H9 (cell line): Measurements from ENCODE around the gene TREM1. TPM values are rescaled to one million over a fixed set of nuclear protein-coding genes. Genes with fewer than 3 reads are reported as not detected.

Source experiments
- DNase-seq: peaks from one replicate; pipeline ENCODE4 v3.0.0-alpha.2; 2017
- H2AFZ ChIP-seq: one replicate; pipeline ENCODE4 v1.6.1; 2013; ENCODE audit warnings: mild to moderate bottlenecking, low read length, control low read depth, moderate library complexity
- H2AK5ac ChIP-seq: 2 replicates; pipeline ENCODE4 v1.6.1; 2013; ENCODE audit warnings: low read length, control low read depth, mixed read lengths; ENCODE audit not compliant: insufficient read length
- H2BK120ac ChIP-seq: one replicate; pipeline ENCODE4 v1.6.1; 2013; ENCODE audit warnings: low read depth, mild to moderate bottlenecking, low read length, control low read depth, inconsistent platforms; ENCODE audit not compliant: poor library complexity, severe bottlenecking
- H2BK12ac ChIP-seq: 2 replicates; pipeline ENCODE4 v1.6.1; 2013; ENCODE audit warnings: low read length, control low read depth, mixed read lengths, low read depth; ENCODE audit not compliant: insufficient read length
- H2BK15ac ChIP-seq: 2 replicates; pipeline ENCODE4 v1.6.1; 2013; ENCODE audit warnings: low read depth, low read length, control low read depth
- H2BK20ac ChIP-seq: one replicate; pipeline ENCODE4 v1.6.1; 2013; ENCODE audit warnings: low read depth, mild to moderate bottlenecking, low read length, control low read depth, inconsistent platforms; ENCODE audit not compliant: poor library complexity, severe bottlenecking
- H2BK5ac ChIP-seq: 2 replicates; pipeline ENCODE4 v1.6.1; 2013; ENCODE audit warnings: low read length, control low read depth, mixed read lengths; ENCODE audit not compliant: insufficient read length
- H3K14ac ChIP-seq: 2 replicates; pipeline ENCODE4 v1.6.1; 2013; ENCODE audit warnings: low read length, control low read depth; ENCODE audit not compliant: insufficient read depth
- H3K18ac ChIP-seq: 2 replicates; pipeline ENCODE4 v1.6.1; 2013; ENCODE audit warnings: low read depth, mild to moderate bottlenecking, mixed read lengths, low read length, control low read depth; ENCODE audit not compliant: insufficient read length
- H3K23ac ChIP-seq: 2 replicates; pipeline ENCODE4 v1.6.1; 2013; ENCODE audit warnings: low read length, control low read depth, mixed read lengths, low read depth; ENCODE audit not compliant: insufficient read length
- H3K23me2 ChIP-seq: 2 replicates; pipeline ENCODE4 v1.6.1; 2013; ENCODE audit warnings: low read depth, mild to moderate bottlenecking, mixed read lengths, low read length, control low read depth; ENCODE audit not compliant: insufficient read length, poor library complexity, severe bottlenecking
- H3K27ac ChIP-seq: 2 replicates; pipeline ENCODE4 v1.5.1; 2013; ENCODE audit warnings: low read length, control low read depth, mixed read lengths, low read depth; ENCODE audit not compliant: insufficient read length
- H3K27me3 ChIP-seq: 2 replicates; pipeline ENCODE4 v1.6.1; 2013; ENCODE audit warnings: low read length, control low read depth, inconsistent platforms; ENCODE audit not compliant: insufficient read depth
- H3K4ac ChIP-seq: 2 replicates; pipeline ENCODE4 v1.6.1; 2013; ENCODE audit warnings: low read depth, mild to moderate bottlenecking, control low read depth, inconsistent platforms, low read length, moderate library complexity
- H3K4me1 ChIP-seq: 2 replicates; pipeline ENCODE4 v1.6.1; 2013; ENCODE audit warnings: low read length, control low read depth, inconsistent platforms; ENCODE audit not compliant: insufficient read depth
- H3K4me2 ChIP-seq: 2 replicates; pipeline ENCODE4 v1.6.1; 2013; ENCODE audit warnings: low read length, control low read depth, mixed read lengths; ENCODE audit not compliant: insufficient read length, insufficient read depth
- H3K56ac ChIP-seq: 2 replicates; pipeline ENCODE4 v1.6.1; 2013; ENCODE audit warnings: low read depth, mild to moderate bottlenecking, mixed read lengths, low read length, control low read depth; ENCODE audit not compliant: insufficient read length
- H3K79me1 ChIP-seq: 2 replicates; pipeline ENCODE4 v1.6.1; 2013; ENCODE audit warnings: low read depth, mild to moderate bottlenecking, moderate library complexity, low read length, control low read depth, inconsistent platforms; ENCODE audit not compliant: insufficient read depth, poor library complexity, severe bottlenecking
- H3K79me2 ChIP-seq: 2 replicates; pipeline ENCODE4 v1.6.1; 2013; ENCODE audit warnings: low read length, control low read depth, inconsistent platforms; ENCODE audit not compliant: insufficient read depth
- H3K9ac ChIP-seq: 2 replicates; pipeline ENCODE4 v1.6.1; 2013; ENCODE audit warnings: low read length, control low read depth, mixed read lengths; ENCODE audit not compliant: insufficient read length; ENCODE audit errors: extremely low read depth
- H3K9me3 ChIP-seq: one replicate; pipeline ENCODE4 v1.6.1; 2013; ENCODE audit warnings: low read depth, low read length, inconsistent platforms; ENCODE audit not compliant: control insufficient read depth
- H3T11ph ChIP-seq: one replicate; pipeline ENCODE4 v1.6.1; 2013; ENCODE audit warnings: mild to moderate bottlenecking, low read length, control low read depth, inconsistent platforms
- H4K20me1 ChIP-seq: one replicate; pipeline ENCODE4 v1.6.1; 2013; ENCODE audit not compliant: control insufficient read depth, insufficient read length, insufficient read depth
- H4K5ac ChIP-seq: 2 replicates; pipeline ENCODE4 v1.6.1; 2013; ENCODE audit warnings: low read depth, mild to moderate bottlenecking, mixed read lengths, low read length, control low read depth; ENCODE audit not compliant: insufficient read length
- H4K8ac ChIP-seq: replicated peaks from 2 replicates; pipeline ENCODE4 v1.6.1; 2013; ENCODE audit warnings: low read length, control low read depth, mixed read lengths, low read depth; ENCODE audit not compliant: insufficient read length
- H4K91ac ChIP-seq: 2 replicates; pipeline ENCODE4 v1.6.1; 2013; ENCODE audit warnings: low read depth, mild to moderate bottlenecking, moderate library complexity, mixed read lengths, low read length, control low read depth; ENCODE audit not compliant: insufficient read length
- H3K27ac Mint-ChIP-seq, 3 experiments: 2 replicates in 2 of 3; 3 replicates in 1 of 3; pipeline ENCODE4 v1.8.0; 2020 to 2021; ENCODE audit warnings: mixed read lengths in 3 of 3, mild to moderate bottlenecking in 1 of 3, moderate library complexity in 1 of 3
- H3K27me3 Mint-ChIP-seq: 2 replicates; pipeline ENCODE4 v1.8.0; 2021; ENCODE audit warnings: low read depth, mild to moderate bottlenecking, moderate library complexity, mixed read lengths
- H3K36me3 Mint-ChIP-seq, 3 experiments: 2 replicates in 2 of 3; 3 replicates in 1 of 3; pipeline ENCODE4 v1.8.0; 2020 to 2021; ENCODE audit warnings: low read depth in 3 of 3, mixed read lengths in 3 of 3; ENCODE audit not compliant: insufficient read depth in 1 of 3
- H3K4me1 Mint-ChIP-seq, 2 experiments: 2 replicates each; pipeline ENCODE4 v1.8.0; 2020; ENCODE audit warnings: mixed read lengths in 2 of 2
- H3K4me3 Mint-ChIP-seq, 2 experiments: 2 replicates in 1 of 2; 3 replicates in 1 of 2; pipeline ENCODE4 v1.8.0; 2020 to 2021; ENCODE audit warnings: mild to moderate bottlenecking in 2 of 2, mixed read lengths in 2 of 2, moderate library complexity in 1 of 2
- H3K9me3 Mint-ChIP-seq, 2 experiments: 2 replicates in 1 of 2; 3 replicates in 1 of 2; pipeline ENCODE4 v1.8.0; 2020; ENCODE audit warnings: mild to moderate bottlenecking in 2 of 2, mixed read lengths in 2 of 2, moderate library complexity in 1 of 2
- WGBS: extraction: QIAGEN DNeasy Blood & Tissue Kit; methylation state at CpG from one replicate; pipeline ENCODE4 v1.1.7; 2013; ENCODE audit warnings: missing lambda C conversion rate, low lambda C conversion rate, mixed read lengths; ENCODE audit not compliant: insufficient read length; ENCODE audit errors: extremely low coverage; 5-methylcytosine and 5-hydroxymethylcytosine counted together
- total RNA-seq: library from RNA; stranded (reverse); gene quantifications from 2 replicates; pipeline ENCODE4 v1.2.1, GENCODE V29; 2021
- TF ChIP-seq, protein P1 (sequence below): fragments of 200-600 bp; sonication (generic); conservative IDR thresholded peaks from 3 replicates; pipeline ENCODE4 v1.8.0; 2021; ENCODE audit warnings: antibody characterized with exemption, mild to moderate bottlenecking

Gene TREM1
- total RNA-seq, 1 experiment from 2014 or later, result not detected

DNA sequence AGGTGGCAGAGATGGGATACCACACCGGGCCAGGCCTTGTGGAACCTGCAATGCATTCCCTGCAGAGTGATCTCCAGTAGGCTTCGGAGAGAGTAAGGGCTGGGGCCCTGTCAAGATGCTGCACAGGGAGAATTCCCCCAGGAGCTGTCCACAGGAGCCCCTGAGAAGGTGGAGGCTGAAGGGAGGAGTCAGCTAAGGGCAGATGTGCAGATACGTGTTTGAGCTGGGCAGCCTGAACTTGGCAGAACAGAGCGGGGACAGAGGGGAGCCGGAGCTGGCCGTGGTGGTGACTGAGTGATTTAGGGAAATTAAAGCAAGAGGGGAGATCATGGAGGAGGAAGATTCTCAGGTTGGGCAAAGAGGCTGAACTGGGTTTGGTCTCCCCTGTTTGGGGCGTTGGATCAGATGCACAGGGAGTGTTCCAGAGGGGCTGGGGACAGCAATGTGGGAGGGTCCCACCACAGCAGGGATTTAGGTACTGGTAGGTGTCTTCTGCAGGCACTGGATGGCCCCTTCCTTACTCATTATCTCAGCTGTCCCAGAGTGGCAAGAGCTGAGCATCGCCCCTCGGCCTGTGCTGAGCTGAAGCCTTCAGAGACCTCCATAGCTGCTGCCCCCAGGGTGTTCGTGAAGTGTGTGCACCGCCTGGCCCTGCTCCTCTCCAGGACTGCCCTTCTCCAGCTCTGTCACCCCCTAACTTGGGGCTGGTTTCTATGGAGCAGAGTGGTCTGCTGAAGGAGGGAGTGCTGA, 45.1 kb upstream of the TREM1 start:
- TF ChIP-seq, protein P1, sequence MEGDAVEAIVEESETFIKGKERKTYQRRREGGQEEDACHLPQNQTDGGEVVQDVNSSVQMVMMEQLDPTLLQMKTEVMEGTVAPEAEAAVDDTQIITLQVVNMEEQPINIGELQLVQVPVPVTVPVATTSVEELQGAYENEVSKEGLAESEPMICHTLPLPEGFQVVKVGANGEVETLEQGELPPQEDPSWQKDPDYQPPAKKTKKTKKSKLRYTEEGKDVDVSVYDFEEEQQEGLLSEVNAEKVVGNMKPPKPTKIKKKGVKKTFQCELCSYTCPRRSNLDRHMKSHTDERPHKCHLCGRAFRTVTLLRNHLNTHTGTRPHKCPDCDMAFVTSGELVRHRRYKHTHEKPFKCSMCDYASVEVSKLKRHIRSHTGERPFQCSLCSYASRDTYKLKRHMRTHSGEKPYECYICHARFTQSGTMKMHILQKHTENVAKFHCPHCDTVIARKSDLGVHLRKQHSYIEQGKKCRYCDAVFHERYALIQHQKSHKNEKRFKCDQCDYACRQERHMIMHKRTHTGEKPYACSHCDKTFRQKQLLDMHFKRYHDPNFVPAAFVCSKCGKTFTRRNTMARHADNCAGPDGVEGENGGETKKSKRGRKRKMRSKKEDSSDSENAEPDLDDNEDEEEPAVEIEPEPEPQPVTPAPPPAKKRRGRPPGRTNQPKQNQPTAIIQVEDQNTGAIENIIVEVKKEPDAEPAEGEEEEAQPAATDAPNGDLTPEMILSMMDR, result no peak
- H3K23ac ChIP-seq, result no peak overlapping the region

More for the DNA sequence above, 45.1 kb upstream of the TREM1 start:
- no peak overlapping the region; the same call in 1 of the 2 replicates for H3K14ac ChIP-seq
- H4K20me1 ChIP-seq, result no peaks in the 10 kb centered on the region
- H2BK5ac ChIP-seq, result no peak overlapping the region
- no CpG with 5 or more reads among the region's 11 CpGs for WGBS
- no peak overlapping the region for H3T11ph ChIP-seq
- no peak overlapping the region for H2BK120ac ChIP-seq
- H3K79me1 ChIP-seq, result no peaks in the 10 kb centered on the region
- no peak overlapping the region for H3K56ac ChIP-seq
- no peak overlapping the region for H3K4me3 Mint-ChIP-seq
- no peak overlapping the region for H3K18ac ChIP-seq
- no peak overlapping the region for H3K4me2 ChIP-seq
- H3K27ac ChIP-seq, result no peak overlapping the region
- no peaks in the 10 kb centered on the region for H3K79me2 ChIP-seq
- no peak overlapping the region for H2BK15ac ChIP-seq
- no peak overlapping the region for H2BK20ac ChIP-seq
- H4K5ac ChIP-seq, result no peak overlapping the region
- no peaks in the 10 kb centered on the region for H3K36me3 Mint-ChIP-seq
- DNase-seq, result no peak
- peaks cover 3 to 12% of the 10 kb centered on the region in 2 experiments; a peak in 3 of 4 replicates for H3K4me1 Mint-ChIP-seq
- no peak overlapping the region for H4K91ac ChIP-seq
- no peaks in the 10 kb centered on the region for H3K4me1 ChIP-seq
- H3K27me3 ChIP-seq, result no peaks in the 10 kb centered on the region
- H2BK12ac ChIP-seq, result no peak overlapping the region
- H3K27ac Mint-ChIP-seq, result no peak overlapping the region
- no peak overlapping the region for H4K8ac ChIP-seq
- no peak overlapping the region for H2AFZ ChIP-seq
- H3K9me3 Mint-ChIP-seq, result no peaks in the 10 kb centered on the region
- H3K9ac ChIP-seq, result no peak overlapping the region
- no peak overlapping the region for H3K4ac ChIP-seq
- no peaks in the 10 kb centered on the region for H3K23me2 ChIP-seq
- peaks cover 13% of the 10 kb centered on the region for H3K27me3 Mint-ChIP-seq
- no peak overlapping the region for H2AK5ac ChIP-seq
- no peaks in the 10 kb centered on the region for H3K9me3 ChIP-seq
